ENCODE measurements around the gene CRB1. TPM values are rescaled to one million over a fixed set of nuclear protein-coding genes. Genes with fewer than 3 reads are reported as not detected.

Gene CRB1
- total RNA-seq, 4 donors from 2014 or later: 0.05 to 0.26 TPM; not detected in 2

GRCh38 chr1:197252973-197253372 is 15.1 kb upstream of the CRB1 start:
- no peak overlapping the region for H3K4me3 ChIP-seq (ENCODE audit: low read depth, poor library complexity, severe bottlenecking)
- 57 to 62% methylated on average over 4 of the region's 4 CpGs for WGBS, 2 donors
- intact Hi-C loops (cut with DNase I; ENCODE audit: low total_unique reads): no loop called here
- DNase-seq (ENCODE audit: low spot score in 2 of 2): no peak
- TF ChIP-seq POLR2A (IDR thresholded peaks at IDR 0.05): no peak
- TF ChIP-seq CTCF (IDR thresholded peaks at IDR 0.05): no peak

- TF ChIP-seq POLR2A (IDR thresholded peaks at IDR 0.05): no peak
- no peak for TF ChIP-seq CTCF (IDR thresholded peaks at IDR 0.05)
- H3K4me3 ChIP-seq (ENCODE audit: low read depth, poor library complexity, severe bottlenecking): no peak overlapping the region
- DNase-seq (ENCODE audit: low spot score in 2 of 2): no peak
- intact Hi-C loops (cut with DNase I; ENCODE audit: low total_unique reads): no loop called here
- WGBS, 2 donors: 54 to 63% methylated on average over 1 of the region's 1 CpG
These were observed 13.2 kb upstream of the CRB1 start for GRCh38 chr1:197254866-197255265.

- no peak for DNase-seq (ENCODE audit: low spot score in 2 of 2)
- 73 to 81% methylated on average over 1 of the region's 1 CpG for WGBS, 2 donors
- no peak overlapping the region for H3K4me3 ChIP-seq (ENCODE audit: low read depth, poor library complexity, severe bottlenecking)
- TF ChIP-seq POLR2A (IDR thresholded peaks at IDR 0.05) (no peak), CTCF (IDR thresholded peaks at IDR 0.05) (no peak)
- intact Hi-C loops (cut with DNase I; ENCODE audit: low total_unique reads): no loop called here
These were observed 3.0 kb upstream of the CRB1 start for GRCh38 chr1:197264936-197265567.

GRCh38 chr1:197269053-197269452 is 1.0 kb downstream of the CRB1 start:
- intact Hi-C loops (cut with DNase I; ENCODE audit: low total_unique reads): no loop called here
- no peak for TF ChIP-seq POLR2A (IDR thresholded peaks at IDR 0.05)
- no peak for TF ChIP-seq CTCF (IDR thresholded peaks at IDR 0.05)
- no peak overlapping the region for H3K4me3 ChIP-seq (ENCODE audit: low read depth, poor library complexity, severe bottlenecking)
- DNase-seq (ENCODE audit: low spot score in 2 of 2): no peak
- WGBS, 2 donors: 32 to 38% methylated on average over 6 of the region's 6 CpGs

GRCh38 chr1:197272791-197273190 is 4.7 kb downstream of the CRB1 start:
- DNase-seq (ENCODE audit: low spot score in 2 of 2): no peak
- H3K4me3 ChIP-seq (ENCODE audit: low read depth, poor library complexity, severe bottlenecking): no peak overlapping the region
- no peak for TF ChIP-seq CTCF (IDR thresholded peaks at IDR 0.05)
- no peak for TF ChIP-seq POLR2A (IDR thresholded peaks at IDR 0.05)
- intact Hi-C loops (cut with DNase I; ENCODE audit: low total_unique reads): no loop called here

GRCh38 chr1:197277166-197277565 is 9.1 kb downstream of the CRB1 start:
- 75 to 86% methylated on average over 3 of the region's 3 CpGs for WGBS, 2 donors
- no peak overlapping the region for H3K4me3 ChIP-seq (ENCODE audit: low read depth, poor library complexity, severe bottlenecking)
- TF ChIP-seq CTCF (IDR thresholded peaks at IDR 0.05): no peak
- TF ChIP-seq POLR2A (IDR thresholded peaks at IDR 0.05): no peak

More at GRCh38 chr1:197277166-197277565, 9.1 kb downstream of the CRB1 start:
- DNase-seq (ENCODE audit: low spot score in 2 of 2): no peak
- intact Hi-C loops (cut with DNase I; ENCODE audit: low total_unique reads): no loop called here
